ENCODE measurements around the gene SUFU.
"Not testable (repeated sequence)": the region's sequence is repeated elsewhere in the genome, so short reads cannot be mapped to it uniquely, and the experiment has no call there.

The SUFU gene

GRCh38 chr10:102503264-102504178, at the start of gene SUFU:
Gene SUFU (plus strand): TSS chr10:102503972. CDS start chr10:102504153, 181 bp downstream.
- peak; percentile 97 for DNase-seq

- not testable (repeated sequence) for DNase-seq
Measured at GRCh38 chr10:102454662-102455487, 48.9 kb upstream of the SUFU start.

- no peak for DNase-seq
Measured at GRCh38 chr10:102455893-102456471, 47.8 kb upstream of the SUFU start.

GRCh38 chr10:102457591-102458150, 46.1 kb upstream of the SUFU start:
- DNase-seq = no peak

GRCh38 chr10:102458656-102459055, 45.1 kb upstream of the SUFU start:
- no peak for DNase-seq

GRCh38 chr10:102460836-102461186, 43.0 kb upstream of the SUFU start:
- no peak for DNase-seq

GRCh38 chr10:102461187-102462054, 42.4 kb upstream of the SUFU start:
- peak; percentile 93 for DNase-seq

- no peak for DNase-seq
Measured at GRCh38 chr10:102462512-102463054, 41.2 kb upstream of the SUFU start.

- no peak for DNase-seq
Measured at GRCh38 chr10:102463983-102464382, 39.8 kb upstream of the SUFU start.

GRCh38 chr10:102465466-102465865, 38.3 kb upstream of the SUFU start:
- no peak for DNase-seq

GRCh38 chr10:102467318-102467717, 36.5 kb upstream of the SUFU start:
- DNase-seq = no peak

GRCh38 chr10:102467971-102468438, 35.8 kb upstream of the SUFU start:
- DNase-seq = no peak

GRCh38 chr10:102468683-102469082, 35.1 kb upstream of the SUFU start:
- DNase-seq = no peak

- no peak for DNase-seq
Measured at GRCh38 chr10:102470579-102471546, 32.9 kb upstream of the SUFU start.

GRCh38 chr10:102473445-102474331, 30.1 kb upstream of the SUFU start:
- DNase-seq = peak; percentile 30

- DNase-seq = no peak
Measured at GRCh38 chr10:102475451-102476040, 28.2 kb upstream of the SUFU start.

- DNase-seq = peak; percentile 30
Measured at GRCh38 chr10:102476466-102477141, 27.2 kb upstream of the SUFU start.

GRCh38 chr10:102479651-102480050, 24.1 kb upstream of the SUFU start:
- no peak for DNase-seq
